LNCaP clone FGC (cell line): ENCODE data around the gene ZDHHC9.

Experiments used
- DNase-seq: peaks from one replicate; pipeline ENCODE4 v3.0.0-alpha.2; 2011; ENCODE audit warnings: low read depth
- H3K4me3 ChIP-seq: 2 replicates; pipeline ENCODE4 v1.5.1; 2011; ENCODE audit warnings: mild to moderate bottlenecking, low read depth, low read length, control low read depth
- CTCF ChIP-seq: IDR thresholded peaks from 2 replicates; pipeline ENCODE4 v1.5.1; 2012; ENCODE audit warnings: mild to moderate bottlenecking; ENCODE audit not compliant: control insufficient read depth, insufficient read depth; ENCODE audit errors: extremely low read depth

The ZDHHC9 gene

DNA sequence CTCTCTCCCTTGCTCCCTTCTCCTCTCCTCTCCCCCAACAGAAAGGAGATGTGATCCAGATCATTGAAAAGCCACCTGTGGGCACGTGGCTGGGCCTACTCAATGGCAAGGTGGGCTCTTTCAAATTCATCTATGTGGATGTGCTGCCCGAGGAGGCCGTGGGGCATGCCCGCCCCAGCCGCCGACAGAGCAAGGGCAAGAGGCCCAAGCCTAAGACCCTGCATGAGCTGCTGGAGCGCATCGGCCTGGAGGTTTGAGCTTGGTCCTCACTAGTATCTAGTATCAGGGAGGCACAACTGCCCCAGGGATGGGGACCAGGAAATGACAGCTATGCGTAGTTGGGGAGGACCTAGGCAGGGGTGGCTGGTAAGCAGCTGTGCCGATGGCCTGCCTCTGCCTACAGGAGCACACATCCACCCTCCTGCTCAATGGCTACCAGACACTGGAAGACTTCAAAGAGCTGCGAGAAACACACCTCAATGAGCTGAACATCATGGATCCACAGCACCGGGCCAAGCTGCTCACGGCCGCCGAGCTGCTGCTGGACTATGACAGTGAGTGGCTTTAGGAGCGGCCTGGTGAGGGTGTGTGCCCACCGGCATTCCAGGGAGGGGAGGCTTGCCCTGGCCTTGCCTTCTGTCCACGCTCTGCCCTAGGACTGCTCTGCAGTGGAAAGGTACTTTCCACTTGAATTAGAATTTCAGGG is 50.9 kb downstream of the ZDHHC9 start:
- no peak for DNase-seq
- no peak for TF ChIP-seq CTCF
- H3K4me3 ChIP-seq = no peak overlapping the region

DNA sequence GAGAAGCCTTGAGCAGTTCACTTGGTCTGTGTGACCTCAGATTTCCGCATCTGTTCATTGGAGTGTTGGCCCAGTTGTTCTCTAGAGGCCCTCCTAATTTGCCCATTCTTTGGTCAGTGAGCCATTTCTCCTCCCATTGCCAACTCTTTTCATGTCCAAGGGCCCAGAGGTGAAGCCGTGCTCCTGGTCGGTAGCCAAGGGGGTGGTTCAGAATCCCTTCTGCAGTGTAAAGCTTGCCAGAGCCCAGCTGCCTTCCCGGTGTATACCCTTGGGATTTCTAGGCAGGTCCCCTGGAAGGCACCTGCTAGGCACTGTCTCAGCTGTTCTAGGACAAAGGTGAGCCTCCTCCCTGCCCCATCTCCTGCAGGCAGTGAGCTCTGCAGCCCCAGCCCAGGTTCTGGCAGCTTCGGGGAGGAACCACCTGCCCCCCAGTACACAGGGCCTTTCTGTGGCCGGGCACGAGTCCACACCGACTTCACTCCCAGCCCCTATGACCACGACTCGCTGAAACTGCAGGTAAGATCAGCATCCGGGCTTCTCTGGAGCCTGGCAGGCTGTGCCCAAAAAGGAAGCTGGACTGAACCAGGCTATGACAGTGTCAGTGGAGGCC is 51.6 kb downstream of the ZDHHC9 start:
- H3K4me3 ChIP-seq = no peak overlapping the region
- no peak for DNase-seq
- TF ChIP-seq CTCF = no peak

- no peak for TF ChIP-seq CTCF
- no peak for DNase-seq
- no peak overlapping the region for H3K4me3 ChIP-seq
These were observed 52.4 kb downstream of the ZDHHC9 start for GRCh38 chrX:129791336-129791735.

DNA sequence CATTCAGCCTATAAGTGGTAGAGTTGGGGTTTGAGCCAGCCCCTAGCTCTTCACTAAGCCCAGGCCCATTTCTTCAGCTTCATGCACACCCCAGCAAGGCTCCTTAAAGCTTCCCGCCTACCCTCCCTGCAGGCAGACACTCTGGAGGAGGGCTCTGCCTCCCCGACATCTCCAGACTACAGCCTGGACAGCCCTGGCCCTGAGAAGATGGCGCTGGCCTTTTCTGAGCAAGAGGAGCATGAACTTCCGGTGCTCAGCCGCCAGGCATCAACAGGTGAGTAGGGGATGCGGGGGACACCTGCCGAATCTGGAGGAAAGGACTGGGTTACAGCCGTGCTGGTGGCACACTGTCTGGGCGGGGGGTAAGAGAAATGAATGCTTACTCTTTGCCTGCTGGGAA is 52.9 kb downstream of the ZDHHC9 start:
- no peak for DNase-seq
- TF ChIP-seq CTCF = no peak
- no peak overlapping the region for H3K4me3 ChIP-seq

DNA sequence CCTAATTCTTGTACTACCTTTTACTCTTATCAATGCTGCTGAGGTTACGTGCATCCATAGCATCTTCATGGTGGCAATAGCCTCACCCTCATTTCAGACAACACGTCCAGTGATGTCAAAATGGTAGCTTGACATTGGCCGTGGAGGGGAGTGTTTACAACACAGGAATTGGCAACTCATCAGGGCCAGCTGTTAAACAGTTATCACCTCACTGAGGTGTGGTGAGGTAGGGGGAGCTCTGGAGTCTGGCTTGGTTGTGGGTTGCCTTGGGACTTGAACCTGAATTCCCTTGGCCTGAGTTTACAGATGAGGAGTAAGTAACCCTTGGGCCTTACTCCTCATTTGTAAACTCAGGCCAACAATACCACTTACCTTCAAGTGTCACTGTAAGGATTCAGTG is 53.5 kb downstream of the ZDHHC9 start:
- no peak for TF ChIP-seq CTCF
- no peak overlapping the region for H3K4me3 ChIP-seq
- DNase-seq = no peak

- no peak for TF ChIP-seq CTCF
- no peak overlapping the region for H3K4me3 ChIP-seq
- no peak for DNase-seq
These were observed 55.2 kb downstream of the ZDHHC9 start for GRCh38 chrX:129788527-129788926.

- no peak for TF ChIP-seq CTCF
- DNase-seq = no peak
- no peak overlapping the region for H3K4me3 ChIP-seq
These were observed 56.2 kb downstream of the ZDHHC9 start for GRCh38 chrX:129787336-129788055.
